Pancreas (tissue), 10 donors: ENCODE data around the gene B4GALT7. TPM values are rescaled to one million over a fixed set of nuclear protein-coding genes. Genes with fewer than 3 reads are reported as not detected.

Experiments used
- ATAC-seq, 4 donors: fragments of 200-7000 bp; cut with Tn5 transposase; one replicate each; pipeline versions ENCODE4 v1.8.0 to v1.9.1; 2020; ENCODE audit warnings: mild to moderate bottlenecking in 4 of 4, moderate library complexity in 4 of 4
- DNase-seq, 6 donors: peaks; one replicate each; pipeline ENCODE4 v3.0.0-alpha.2; 2020
- FAIRE-seq: peaks from 2 replicates; lab custom pipeline; 2012; peaks lifted over from hg19 to GRCh38; lab: Jason Lieb, UNC
- H3K27ac ChIP-seq, 4 donors: fragments of 200-600 bp; sonication (generic); 1 replicate in 3 of 4; 2 replicates in 1 of 4; pipeline versions ENCODE4 v1.5.0 to v1.8.0; 2020
- H3K27me3 ChIP-seq, 4 donors: fragments of 200-600 bp; one replicate each; pipeline ENCODE4 v1.8.0; 2021
- H3K36me3 ChIP-seq, 3 donors: fragments of 200-600 bp; sonication (generic) in 1 of 3; one replicate each; pipeline versions ENCODE4 v1.5.0 to v1.8.0; 2020 to 2021
- H3K4me1 ChIP-seq, 3 donors: fragments of 200-600 bp; one replicate each; pipeline ENCODE4 v1.8.0; 2021
- H3K4me3 ChIP-seq, 4 donors: fragments of 200-600 bp; sonication (generic) in 2 of 4; one replicate each; pipeline versions ENCODE4 v1.5.0 to v1.8.0; 2020 to 2021
- H3K9me3 ChIP-seq, 4 donors: fragments of 200-600 bp; one replicate each; pipeline ENCODE4 v1.8.0; 2021
- WGBS, 2 donors: extraction: QIAGEN DNeasy Blood & Tissue Kit; methylation state at CpG; one replicate each; pipeline ENCODE4 v1.1.7; 2013; 5-methylcytosine and 5-hydroxymethylcytosine counted together
- intact Hi-C, 3 donors: fragments of 100-400 bp; cut with DNase I; formaldehyde crosslinking; loops; one replicate each; pipeline versions ENCODE4 v1.11.1 to v1.14.2; 2022
- polyA plus RNA-seq, 2 donors: library from polyadenylated mRNA; stranded (reverse); fragments of 200-250 nt; gene quantifications; one replicate each; pipeline ENCODE4 v1.2.3, GENCODE V29; 2013
- total RNA-seq, 6 donors: library from RNA; stranded (reverse); fragmentation: NEBNext Ultra II Directional in 4 of 6; extraction: Animal tissue kit (Norgen Biotek cat#: 25700) in 4 of 6; gene quantifications; one replicate each; pipeline versions ENCODE4 v1.2.1 to v1.2.4, GENCODE V29; 2021 to 2023
- TF ChIP-seq, protein P1 (sequence below), 4 donors: fragments of 200-600 bp; sonication (generic) in 3 of 4; IDR thresholded peaks; one replicate each; pipeline versions ENCODE4 v1.5.0 to v1.8.0; 2021; ENCODE audit warnings: antibody characterized with exemption in 4 of 4
- donor health status: healthy with polysubstance abuse.
- donor health status: DM: no; HTN: no; CAD: no; lungs with moderate emphysema.
- donor health status: DM: no; HTN: no; CAD: no.
- donor health status: control.
- donor health status: control.
- donor health status: Bipolar disorder and iron deficiency.
- donor health status: DM: yes; HTN: yes; CAD: no.
- donor health status: DM: no; HTN: no; CAD: no.
- donor health status: DM: no; HTN: no; CAD: no.
- donor health status: DM: yes; HTN: yes; CAD: no.

B4GALT7 gene
- total and polyA plus RNA-seq, 8 donors, result 12.6 to 51.0 (median 17.0) TPM

DNA sequence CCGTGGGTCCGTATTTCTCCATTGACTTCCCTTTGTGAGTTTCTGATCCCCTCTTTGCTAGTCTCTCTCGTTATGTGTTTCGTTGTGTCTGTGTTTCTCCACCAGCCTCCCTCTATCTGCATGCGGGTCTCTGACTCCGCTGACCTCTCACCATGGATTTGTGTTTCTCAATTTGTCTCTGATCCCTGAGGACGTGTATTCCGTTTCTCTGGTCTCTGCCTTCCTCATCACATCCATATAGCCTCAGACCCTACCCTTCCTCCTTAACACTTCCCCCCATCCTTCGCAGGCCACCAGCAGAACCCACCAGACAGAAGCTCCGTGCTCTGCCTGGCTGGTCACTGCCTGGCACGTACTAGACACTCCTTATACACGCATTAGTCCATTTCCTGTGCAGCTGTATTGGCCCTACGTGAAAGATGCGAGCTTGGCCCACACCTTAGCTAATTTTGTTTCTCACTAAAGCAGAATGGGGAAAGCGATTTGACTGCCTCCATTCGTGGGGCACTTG, 631 bp downstream of the B4GALT7 start:
- no peak for FAIRE-seq
- Histone ChIP-seq H3K27me3 (no peaks in the 10 kb centered on the region), H3K27ac (peak overlapping the region; percentile 46 to 85 (median 70)), H3K4me1 (peaks cover 0 to 17% (median 0%) of the 10 kb centered on the region in 3 donors), H3K36me3 (peaks cover 0 to 10% (median 7%) of the 10 kb centered on the region in 3 donors), H3K4me3 (peak overlapping the region; percentile 52 to 77 (median 71)), H3K9me3 (no peaks in the 10 kb centered on the region)
- TF ChIP-seq, protein P1, sequence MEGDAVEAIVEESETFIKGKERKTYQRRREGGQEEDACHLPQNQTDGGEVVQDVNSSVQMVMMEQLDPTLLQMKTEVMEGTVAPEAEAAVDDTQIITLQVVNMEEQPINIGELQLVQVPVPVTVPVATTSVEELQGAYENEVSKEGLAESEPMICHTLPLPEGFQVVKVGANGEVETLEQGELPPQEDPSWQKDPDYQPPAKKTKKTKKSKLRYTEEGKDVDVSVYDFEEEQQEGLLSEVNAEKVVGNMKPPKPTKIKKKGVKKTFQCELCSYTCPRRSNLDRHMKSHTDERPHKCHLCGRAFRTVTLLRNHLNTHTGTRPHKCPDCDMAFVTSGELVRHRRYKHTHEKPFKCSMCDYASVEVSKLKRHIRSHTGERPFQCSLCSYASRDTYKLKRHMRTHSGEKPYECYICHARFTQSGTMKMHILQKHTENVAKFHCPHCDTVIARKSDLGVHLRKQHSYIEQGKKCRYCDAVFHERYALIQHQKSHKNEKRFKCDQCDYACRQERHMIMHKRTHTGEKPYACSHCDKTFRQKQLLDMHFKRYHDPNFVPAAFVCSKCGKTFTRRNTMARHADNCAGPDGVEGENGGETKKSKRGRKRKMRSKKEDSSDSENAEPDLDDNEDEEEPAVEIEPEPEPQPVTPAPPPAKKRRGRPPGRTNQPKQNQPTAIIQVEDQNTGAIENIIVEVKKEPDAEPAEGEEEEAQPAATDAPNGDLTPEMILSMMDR (IDR thresholded peaks at IDR 0.05), result no peak
- peak in 1 of 6 donors; percentile 26 for DNase-seq
- peak in 2 of 4 donors; percentile 0 to 3 for ATAC-seq
- 2 to 5% methylated on average over 16 of the region's 16 CpGs for WGBS, 2 donors
- intact Hi-C loops, result no loop called here

GRCh38 chr5:177601126-177601525, 1.2 kb downstream of the B4GALT7 start:
- ATAC-seq, result no peak

DNA sequence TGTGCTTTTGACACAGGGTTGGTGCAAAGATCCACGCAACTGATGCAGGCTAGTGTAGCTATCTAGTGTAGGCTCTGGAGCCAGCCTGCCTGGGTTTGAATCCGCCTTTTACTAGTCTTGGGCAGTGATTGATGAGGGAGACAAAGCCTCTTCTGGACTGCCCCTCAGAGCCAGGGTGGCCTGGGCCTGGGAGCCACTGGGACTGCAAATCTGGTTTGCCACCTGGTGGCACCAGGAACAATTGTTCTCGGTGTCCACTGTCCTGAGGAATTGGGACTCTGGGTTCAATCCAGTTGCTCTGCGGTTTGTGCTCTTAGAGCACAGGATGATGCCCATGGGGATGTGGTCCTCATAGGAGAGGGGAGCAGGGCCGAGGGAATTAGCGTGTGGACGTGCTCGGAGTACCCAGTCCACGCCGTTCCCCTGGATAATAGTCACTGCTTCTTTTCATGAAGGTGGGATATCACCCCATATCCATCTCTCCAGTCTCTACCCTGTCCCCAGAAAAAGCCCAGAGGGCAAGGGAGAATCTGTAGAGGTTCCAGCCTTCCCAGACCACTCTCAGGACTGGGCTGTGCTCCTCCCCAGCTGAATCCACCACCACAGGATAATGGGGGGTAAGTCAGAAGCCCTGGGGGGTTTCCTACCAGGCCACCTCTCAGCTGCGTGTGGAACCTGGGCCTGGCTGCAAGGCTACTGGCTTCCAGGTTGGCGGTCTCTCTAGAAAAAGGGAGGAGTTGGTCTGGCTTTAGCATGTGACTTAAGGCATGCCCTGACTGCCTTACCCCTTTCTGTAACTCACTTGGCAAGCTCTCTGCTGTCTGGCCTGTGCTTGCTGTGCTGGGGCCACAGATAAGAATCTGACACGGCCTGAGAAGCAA, 1.9 kb downstream of the B4GALT7 start:
- Histone ChIP-seq H3K36me3 (no peaks in the 10 kb centered on the region), H3K27me3 (no peaks in the 10 kb centered on the region), H3K9me3 (no peaks in the 10 kb centered on the region), H3K4me3 (no peak overlapping the region), H3K4me1 (peaks cover 0 to 17% (median 0%) of the 10 kb centered on the region in 3 donors), H3K27ac (no peak overlapping the region)
- FAIRE-seq (no peak), DNase-seq (peak in 2 of 6 donors; percentile 21 to 30), ATAC-seq (no peak)
- 69 to 77% methylated on average over 13 of the region's 13 CpGs for WGBS, 2 donors
- TF ChIP-seq, protein P1 (IDR thresholded peaks at IDR 0.05), result no peak
- intact Hi-C loops, result no loop called here

More at GRCh38 chr5:177601126-177601525, 1.2 kb downstream of the B4GALT7 start:
- 78 to 88% methylated on average over 11 of the region's 11 CpGs for WGBS, 2 donors
- DNase-seq (peak in 1 of 6 donors; percentile 23), FAIRE-seq (no peak)
- no peaks in the 10 kb centered on the region for H3K27me3 ChIP-seq
- TF ChIP-seq, protein P1 (IDR thresholded peaks at IDR 0.05), result no peak
- intact Hi-C loops, result no loop called here
- no peaks in the 10 kb centered on the region for H3K9me3 ChIP-seq
- peaks cover 0 to 5% (median 2%) of the 10 kb centered on the region in 3 donors for H3K36me3 ChIP-seq
- peak overlapping the region in 3 of 4 donors; percentile 52 to 77 (median 70) for H3K4me3 ChIP-seq
- H3K4me1 ChIP-seq, result peaks cover 0 to 17% (median 0%) of the 10 kb centered on the region in 3 donors
- H3K27ac ChIP-seq, result no peak overlapping the region

DNA sequence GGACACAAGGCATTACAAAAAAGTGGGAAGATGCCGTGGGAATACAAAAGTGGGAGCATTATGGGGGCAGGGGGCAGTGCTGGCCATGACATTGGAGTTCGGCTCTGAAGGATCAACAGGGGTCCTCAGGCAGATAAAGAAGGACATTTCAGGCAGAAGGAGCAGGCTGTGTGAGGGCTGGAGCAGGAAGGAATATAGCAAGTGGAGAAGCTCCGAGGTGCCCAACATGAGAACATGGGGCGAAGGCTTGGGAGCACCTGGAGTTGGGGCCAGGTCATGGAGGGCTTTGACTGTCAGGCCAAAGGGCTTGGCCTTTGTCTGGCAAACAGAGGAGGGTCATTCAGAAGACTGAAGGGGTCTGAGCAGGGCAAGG, 2.5 kb downstream of the B4GALT7 start:
- WGBS, 2 donors, result 76 to 86% methylated on average over 4 of the region's 4 CpGs
- peak in 1 of 6 donors; percentile 24 for DNase-seq

More for the DNA sequence above, 2.5 kb downstream of the B4GALT7 start:
- ATAC-seq (no peak), FAIRE-seq (no peak)
- TF ChIP-seq, protein P1 (IDR thresholded peaks at IDR 0.05), result no peak
- Histone ChIP-seq H3K9me3 (no peaks in the 10 kb centered on the region), H3K4me3 (no peak overlapping the region), H3K27ac (no peak overlapping the region), H3K27me3 (no peaks in the 10 kb centered on the region), H3K36me3 (no peaks in the 10 kb centered on the region), H3K4me1 (peaks cover 0 to 17% (median 0%) of the 10 kb centered on the region in 3 donors)
- intact Hi-C loops, result no loop called here
